Natural killer cell (primary cell): ENCODE measurements around the gene EHD3. TPM values are rescaled to one million over a fixed set of nuclear protein-coding genes. Genes with fewer than 3 reads are reported as not detected.

Experiments
- ATAC-seq, 3 donors: fragments of 150-1000 bp in 2 of 3; fragments of 200-7000 bp in 1 of 3; cut with Tn5 transposase; 1 replicate in 1 of 3; 2 replicates in 2 of 3; pipeline ENCODE4 v1.10.0; 2021; ENCODE audit warnings: mild to moderate bottlenecking in 2 of 3, moderate library complexity in 2 of 3
- DNase-seq, 2 donors: peaks; one replicate each; pipeline versions ENCODE4 v3.0.0 to v3.0.0-alpha.2; 2013 to 2021; ENCODE audit warnings: mixed read lengths in 1 of 2
- H3K27ac ChIP-seq: one replicate; pipeline ENCODE4 v1.5.1; 2013; ENCODE audit warnings: mild to moderate bottlenecking, low read length
- H3K27me3 ChIP-seq: one replicate; pipeline ENCODE4 v1.6.1; 2013; ENCODE audit warnings: low read length; ENCODE audit not compliant: control insufficient read depth, insufficient read depth
- H3K36me3 ChIP-seq: one replicate; pipeline ENCODE4 v1.6.1; 2013; ENCODE audit warnings: low read length; ENCODE audit not compliant: control insufficient read depth, insufficient read depth
- H3K4me1 ChIP-seq: one replicate; pipeline ENCODE4 v1.6.1; 2013; ENCODE audit warnings: low read length; ENCODE audit not compliant: control insufficient read depth, insufficient read depth
- H3K4me3 ChIP-seq: one replicate; pipeline ENCODE4 v1.5.1; 2013; ENCODE audit warnings: low read length
- H3K9me3 ChIP-seq: one replicate; pipeline ENCODE4 v1.6.1; 2013; ENCODE audit warnings: low read length; ENCODE audit not compliant: control insufficient read depth, insufficient read depth
- H3K27ac Mint-ChIP-seq, 2 donors: one replicate each; pipeline ENCODE4 v1.8.0; 2022; ENCODE audit warnings: mild to moderate bottlenecking in 2 of 2, mixed read lengths in 2 of 2, moderate library complexity in 1 of 2
- H3K27me3 Mint-ChIP-seq, 2 donors: one replicate each; pipeline ENCODE4 v1.8.0; 2022; ENCODE audit warnings: low read depth in 2 of 2, mixed read lengths in 2 of 2
- H3K36me3 Mint-ChIP-seq: one replicate; pipeline ENCODE4 v1.8.0; 2022; ENCODE audit warnings: mixed read lengths
- H3K4me1 Mint-ChIP-seq, 2 donors: one replicate each; pipeline ENCODE4 v1.8.0; 2022; ENCODE audit warnings: mixed read lengths in 2 of 2
- H3K4me3 Mint-ChIP-seq: one replicate; pipeline ENCODE4 v1.8.0; 2022; ENCODE audit warnings: mild to moderate bottlenecking, moderate library complexity, mixed read lengths
- H3K9me3 Mint-ChIP-seq, 2 donors: one replicate each; pipeline ENCODE4 v1.8.0; 2022; ENCODE audit warnings: mixed read lengths in 2 of 2
- CTCF ChIP-seq: fragments of 200-600 bp; IDR thresholded peaks from one replicate; pipeline ENCODE4 v1.8.0; 2022; ENCODE audit warnings: antibody characterized with exemption
- WGBS: methylation state at CpG from one replicate; pipeline ENCODE4 v1.1.7; 2013; ENCODE audit warnings: missing lambda C conversion rate; ENCODE audit not compliant: insufficient coverage; 5-methylcytosine and 5-hydroxymethylcytosine counted together
- intact Hi-C: fragments of 100-400 bp; cut with micrococcal nuclease; formaldehyde crosslinking; loops from one replicate; pipeline ENCODE4 v1.14.2; 2022
- total RNA-seq, 4 donors: library from RNA; stranded (reverse); fragments of 120-200 nt in 1 of 4; gene quantifications; one replicate each; pipeline versions ENCODE4 v1.2.3 to v1.2.4, GENCODE V29; 2013 to 2022

EHD3 gene
- total RNA-seq, 3 donors from 2014 or later (not counting 1 experiment from before 2014, with no cell fraction given): 5.6 to 7.8 (median 7.2) TPM

- Histone ChIP-seq H3K4me3 (no peak overlapping the region), H3K27me3 (no peaks in the 10 kb centered on the region), H3K9me3 (no peaks in the 10 kb centered on the region), H3K4me1 (peaks cover 19% of the 10 kb centered on the region), H3K36me3 (no peaks in the 10 kb centered on the region), H3K27ac (peak overlapping the region; percentile 18)
- no peak for TF ChIP-seq CTCF
- no peaks in the 10 kb centered on the region for H3K36me3 Mint-ChIP-seq
- peaks cover 8 to 13% of the 10 kb centered on the region in 2 donors for H3K4me1 Mint-ChIP-seq
- peaks cover 33 to 72% of the 10 kb centered on the region in 2 donors for H3K27me3 Mint-ChIP-seq
- no peaks in the 10 kb centered on the region for H3K9me3 Mint-ChIP-seq
- H3K4me3 Mint-ChIP-seq: no peak overlapping the region
- intact Hi-C loops: no loop called here
- DNase-seq: no peak
- no peak overlapping the region for H3K27ac Mint-ChIP-seq
- 16% methylated on average over 6 of the region's 6 CpGs for WGBS
- ATAC-seq: no peak
Observed at GRCh38 chr2:31221544-31221943, 12.4 kb upstream of the EHD3 start.

- Mint-ChIP-seq H3K4me3 (no peak overlapping the region), H3K27ac (no peak overlapping the region), H3K27me3 (peaks cover 33 to 78% of the 10 kb centered on the region in 2 donors), H3K36me3 (no peaks in the 10 kb centered on the region), H3K4me1 (peaks cover 4 to 7% of the 10 kb centered on the region in 2 donors), H3K9me3 (no peaks in the 10 kb centered on the region)
- no peak for DNase-seq
- H3K9me3 ChIP-seq: no peaks in the 10 kb centered on the region
- TF ChIP-seq CTCF: no peak
- no peak for ATAC-seq
- WGBS: 43% methylated on average over 4 of the region's 4 CpGs
- H3K36me3 ChIP-seq: no peaks in the 10 kb centered on the region
- H3K27me3 ChIP-seq: no peaks in the 10 kb centered on the region
- H3K4me3 ChIP-seq: no peak overlapping the region
- H3K4me1 ChIP-seq: peaks cover 15% of the 10 kb centered on the region
- intact Hi-C loops: no loop called here
- peak overlapping the region; percentile 18 for H3K27ac ChIP-seq
Observed at GRCh38 chr2:31222071-31222470, 11.9 kb upstream of the EHD3 start.

- no peak for TF ChIP-seq CTCF
- Mint-ChIP-seq H3K36me3 (no peaks in the 10 kb centered on the region), H3K4me3 (no peak overlapping the region), H3K9me3 (no peaks in the 10 kb centered on the region), H3K27ac (no peak overlapping the region), H3K4me1 (peaks cover 0 to 4% of the 10 kb centered on the region in 2 donors), H3K27me3 (peaks cover 41 to 87% of the 10 kb centered on the region in 2 donors)
- Histone ChIP-seq H3K27ac (no peak overlapping the region), H3K4me1 (peaks cover 15% of the 10 kb centered on the region), H3K27me3 (no peaks in the 10 kb centered on the region), H3K4me3 (no peak overlapping the region), H3K36me3 (no peaks in the 10 kb centered on the region), H3K9me3 (no peaks in the 10 kb centered on the region)
- 55% methylated on average over 4 of the region's 4 CpGs for WGBS
- no peak for DNase-seq
- intact Hi-C loops: no loop called here
- no peak for ATAC-seq
Observed at GRCh38 chr2:31223026-31223425, 10.9 kb upstream of the EHD3 start.

GRCh38 chr2:31223749-31224148, 10.2 kb upstream of the EHD3 start:
- Histone ChIP-seq H3K4me1 (peaks cover 12% of the 10 kb centered on the region), H3K9me3 (no peaks in the 10 kb centered on the region), H3K4me3 (no peak overlapping the region), H3K27me3 (no peaks in the 10 kb centered on the region), H3K36me3 (no peaks in the 10 kb centered on the region), H3K27ac (no peak overlapping the region)
- 93% methylated on average over 7 of the region's 7 CpGs for WGBS
- Mint-ChIP-seq H3K27ac (no peak overlapping the region), H3K4me1 (peaks cover 0 to 4% of the 10 kb centered on the region in 2 donors), H3K9me3 (no peaks in the 10 kb centered on the region), H3K36me3 (no peaks in the 10 kb centered on the region), H3K4me3 (no peak overlapping the region), H3K27me3 (peaks cover 41 to 85% of the 10 kb centered on the region in 2 donors)
- TF ChIP-seq CTCF: no peak
- intact Hi-C loops: no loop called here
- DNase-seq (no peak), ATAC-seq (no peak)
